ENCODE results near the gene TNFRSF1B. TPM values are rescaled to one million over a fixed set of nuclear protein-coding genes. Genes with fewer than 3 reads are reported as not detected.

Gene TNFRSF1B
- total RNA-seq, 2 donors from 2014 or later, result 17.0 to 25.6 TPM

DNA sequence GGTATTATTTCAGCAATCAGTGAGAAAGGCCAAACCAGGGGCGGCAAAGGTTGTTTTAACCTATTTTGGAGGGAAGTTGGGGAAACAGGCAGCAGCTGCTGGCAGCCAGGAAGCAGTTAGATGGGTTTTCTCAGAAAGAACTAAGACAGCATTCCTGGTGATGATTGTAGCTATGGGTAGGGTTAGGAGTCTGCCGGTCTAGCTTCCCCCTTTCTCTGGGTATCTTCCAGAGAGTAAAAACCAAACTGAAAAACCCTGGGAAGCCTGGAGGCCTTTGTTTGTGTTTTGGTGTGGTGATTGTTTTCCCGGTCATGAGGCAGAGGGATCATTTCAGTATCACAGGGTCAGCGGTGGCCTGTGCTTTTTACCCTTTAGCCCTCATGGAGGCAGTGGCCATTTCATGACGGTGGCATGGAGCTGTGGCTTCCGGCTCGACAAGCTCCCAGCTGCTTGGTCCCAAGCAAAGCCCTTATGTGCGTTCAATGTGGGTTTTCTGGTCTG is 19.5 kb upstream of the TNFRSF1B start:
- H3K36me3 ChIP-seq, result no peaks in the 10 kb centered on the region
- H3K27me3 ChIP-seq, result no peaks in the 10 kb centered on the region
- H3K4me3 ChIP-seq, result no peak overlapping the region
- peak overlapping the region; percentile 46 to 62 for H3K27ac ChIP-seq
- TF ChIP-seq, protein P1, sequence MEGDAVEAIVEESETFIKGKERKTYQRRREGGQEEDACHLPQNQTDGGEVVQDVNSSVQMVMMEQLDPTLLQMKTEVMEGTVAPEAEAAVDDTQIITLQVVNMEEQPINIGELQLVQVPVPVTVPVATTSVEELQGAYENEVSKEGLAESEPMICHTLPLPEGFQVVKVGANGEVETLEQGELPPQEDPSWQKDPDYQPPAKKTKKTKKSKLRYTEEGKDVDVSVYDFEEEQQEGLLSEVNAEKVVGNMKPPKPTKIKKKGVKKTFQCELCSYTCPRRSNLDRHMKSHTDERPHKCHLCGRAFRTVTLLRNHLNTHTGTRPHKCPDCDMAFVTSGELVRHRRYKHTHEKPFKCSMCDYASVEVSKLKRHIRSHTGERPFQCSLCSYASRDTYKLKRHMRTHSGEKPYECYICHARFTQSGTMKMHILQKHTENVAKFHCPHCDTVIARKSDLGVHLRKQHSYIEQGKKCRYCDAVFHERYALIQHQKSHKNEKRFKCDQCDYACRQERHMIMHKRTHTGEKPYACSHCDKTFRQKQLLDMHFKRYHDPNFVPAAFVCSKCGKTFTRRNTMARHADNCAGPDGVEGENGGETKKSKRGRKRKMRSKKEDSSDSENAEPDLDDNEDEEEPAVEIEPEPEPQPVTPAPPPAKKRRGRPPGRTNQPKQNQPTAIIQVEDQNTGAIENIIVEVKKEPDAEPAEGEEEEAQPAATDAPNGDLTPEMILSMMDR (IDR thresholded peaks at IDR 0.05), result no peak
- no peak for DNase-seq (ENCODE audit: low spot score)
- H3K4me1 ChIP-seq, result peaks cover 0 to 41% of the 10 kb centered on the region in 2 donors
- H3K9me3 ChIP-seq, result peaks cover 0 to 7% of the 10 kb centered on the region in 2 donors

DNA sequence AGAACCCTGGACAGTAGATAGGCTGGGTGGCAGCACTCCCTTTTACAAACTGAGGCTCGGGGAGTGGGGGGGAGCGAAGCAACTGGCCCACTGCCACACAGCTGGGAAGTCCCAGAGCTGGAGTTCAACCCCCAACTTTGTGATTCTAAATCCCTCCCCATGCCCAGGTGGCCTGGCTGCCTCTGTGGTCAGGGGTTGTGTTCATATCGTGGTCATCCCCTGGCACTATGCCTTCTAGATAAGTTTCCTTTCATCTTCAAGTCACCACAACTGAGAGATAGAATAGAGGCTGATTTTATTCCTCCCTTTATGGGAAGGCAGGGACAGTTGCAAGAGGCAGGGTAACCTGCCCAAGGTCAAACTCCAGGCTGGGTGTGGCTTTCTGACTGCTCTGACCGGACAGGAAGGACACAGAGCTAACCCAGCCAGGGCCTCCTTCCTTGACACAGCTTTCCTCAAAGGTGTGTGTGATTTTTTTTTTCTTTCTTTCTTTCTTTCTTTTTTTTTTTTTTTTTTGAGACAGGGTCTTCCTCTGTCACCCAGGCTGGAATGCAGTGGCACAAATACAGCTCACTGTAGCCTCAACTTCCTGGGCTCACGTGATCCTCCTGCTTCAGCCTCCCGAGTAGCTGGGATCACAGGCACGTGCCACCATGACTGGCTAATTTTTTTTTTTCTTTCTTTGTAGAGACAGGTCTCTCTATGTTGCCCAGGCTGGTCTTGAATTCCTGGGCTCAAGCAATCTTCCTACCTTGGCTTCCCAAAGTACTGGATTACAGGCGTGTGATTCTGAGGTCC is 18.4 kb upstream of the TNFRSF1B start:
- Histone ChIP-seq H3K4me1 (peaks cover 0 to 39% of the 10 kb centered on the region in 2 donors), H3K9me3 (peaks cover 0 to 7% of the 10 kb centered on the region in 2 donors), H3K27me3 (no peaks in the 10 kb centered on the region), H3K27ac (peak overlapping the region; percentile 38 to 46), H3K36me3 (no peaks in the 10 kb centered on the region), H3K4me3 (no peak overlapping the region)
- no peak for DNase-seq (ENCODE audit: low spot score)
- TF ChIP-seq, protein P1 (IDR thresholded peaks at IDR 0.05), result no peak

GRCh38 chr1:12148958-12149790 is 17.6 kb upstream of the TNFRSF1B start:
- Histone ChIP-seq H3K4me3 (no peak overlapping the region), H3K9me3 (peaks cover 0 to 7% of the 10 kb centered on the region in 2 donors), H3K27ac (peak overlapping the region; percentile 38 to 46), H3K36me3 (no peaks in the 10 kb centered on the region), H3K4me1 (peaks cover 0 to 35% of the 10 kb centered on the region in 2 donors), H3K27me3 (no peaks in the 10 kb centered on the region)
- TF ChIP-seq, protein P1 (IDR thresholded peaks at IDR 0.05), result no peak
- no peak for DNase-seq (ENCODE audit: low spot score)

GRCh38 chr1:12149791-12150175 is 17.0 kb upstream of the TNFRSF1B start:
- no peaks in the 10 kb centered on the region for H3K36me3 ChIP-seq
- no peaks in the 10 kb centered on the region for H3K27me3 ChIP-seq
- peaks cover 0 to 7% of the 10 kb centered on the region in 2 donors for H3K9me3 ChIP-seq
- peaks cover 0 to 32% of the 10 kb centered on the region in 2 donors for H3K4me1 ChIP-seq
- DNase-seq (ENCODE audit: low spot score), result no peak
- TF ChIP-seq, protein P1 (IDR thresholded peaks at IDR 0.05), result no peak
- no peak overlapping the region for H3K4me3 ChIP-seq
- H3K27ac ChIP-seq, result no peak overlapping the region

DNA sequence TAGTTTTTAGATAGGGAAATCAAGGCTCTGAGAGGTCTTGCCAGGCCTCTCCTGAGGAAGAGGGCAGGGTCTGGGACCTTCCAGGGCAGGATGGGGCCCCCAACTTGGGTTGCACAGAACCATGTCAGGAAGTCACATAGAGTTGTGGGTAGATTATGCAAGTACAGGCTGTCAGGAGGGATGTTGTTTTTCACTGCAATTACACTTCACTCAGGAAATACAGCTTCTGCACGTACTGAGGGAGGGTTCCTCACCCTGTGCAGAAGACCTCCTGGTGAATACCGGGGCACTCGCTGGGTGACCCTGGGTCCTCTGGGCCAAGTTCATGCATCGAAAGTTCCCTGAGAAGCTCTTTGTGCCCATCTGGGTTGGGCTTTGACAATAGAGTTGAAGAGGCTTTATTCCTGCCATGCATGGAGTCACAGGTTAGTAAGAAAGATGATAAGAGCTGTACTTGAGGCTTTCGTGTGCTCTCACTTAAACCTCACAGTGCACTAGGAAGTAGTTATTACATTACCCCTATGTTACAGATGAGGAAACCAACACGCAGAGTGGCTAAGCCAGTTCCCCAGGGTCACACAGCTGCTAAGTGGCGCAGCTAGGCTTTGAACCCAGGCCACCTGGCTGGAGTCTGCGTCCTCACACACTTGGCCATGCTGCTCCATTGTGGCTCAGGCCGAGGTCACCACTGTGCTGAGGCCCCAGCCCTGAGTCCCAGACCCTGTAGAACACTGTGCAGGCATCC is 16.2 kb upstream of the TNFRSF1B start:
- Histone ChIP-seq H3K4me3 (no peak overlapping the region), H3K9me3 (peaks cover 0 to 7% of the 10 kb centered on the region in 2 donors), H3K27me3 (no peaks in the 10 kb centered on the region), H3K36me3 (no peaks in the 10 kb centered on the region), H3K27ac (peak overlapping the region in 1 of 2 donors; percentile 5), H3K4me1 (peaks cover 0 to 32% of the 10 kb centered on the region in 2 donors)
- TF ChIP-seq, protein P1 (IDR thresholded peaks at IDR 0.05), result no peak
- no peak for DNase-seq (ENCODE audit: low spot score)
